Ovary (tissue), 9 donors: ENCODE measurements around the gene S100A10. TPM values are rescaled to one million over a fixed set of nuclear protein-coding genes. Genes with fewer than 3 reads are reported as not detected.

Experiments
- DNase-seq, 5 donors: peaks; one replicate each; pipeline ENCODE4 v3.0.0-alpha.2; 2019 to 2020
- H3K27ac ChIP-seq, 2 donors: fragments of 200-600 bp; one replicate each; pipeline versions ENCODE4 v1.5.1 to v1.8.0; 2019 to 2022
- H3K27me3 ChIP-seq: fragments of 200-600 bp; one replicate; pipeline ENCODE4 v1.8.0; 2022
- H3K36me3 ChIP-seq: fragments of 200-600 bp; sonication (generic); one replicate; pipeline ENCODE4 v1.5.1; 2019
- H3K4me1 ChIP-seq: one replicate; pipeline ENCODE4 v1.8.1; 2013; ENCODE audit warnings: mild to moderate bottlenecking, moderate library complexity; ENCODE audit not compliant: insufficient read depth
- H3K4me3 ChIP-seq: fragments of 200-600 bp; sonication (generic); one replicate; pipeline ENCODE4 v1.5.1; 2017
- H3K9me3 ChIP-seq, 2 donors: fragments of 200-600 bp in 1 of 2; sonication (generic) in 1 of 2; one replicate each; pipeline versions ENCODE4 v1.5.1 to v1.8.1; 2013 to 2019; ENCODE audit warnings: mild to moderate bottlenecking in 1 of 2, moderate library complexity in 1 of 2
- EP300 ChIP-seq: sonication (generic); formaldehyde crosslinking; IDR thresholded peaks from one replicate; pipeline ENCODE4 v1.6.1; 2017; ENCODE audit warnings: antibody characterized with exemption
- POLR2A ChIP-seq: fragments of 450-650 bp; IDR thresholded peaks from one replicate; pipeline ENCODE4 v1.6.1; 2017; ENCODE audit warnings: antibody characterized with exemption, mild to moderate bottlenecking, moderate library complexity
- WGBS, 3 donors: extraction: QIAGEN DNeasy Blood & Tissue Kit in 1 of 3; methylation state at CpG; one replicate each; pipeline versions ENCODE4 v1.1.5 to v1.1.7; 2013 to 2017; 5-methylcytosine and 5-hydroxymethylcytosine counted together
- intact Hi-C, 4 donors: fragments of 100-400 bp; cut with DNase I; formaldehyde crosslinking; loops; one replicate each; pipeline versions ENCODE4 v1.11.0 to v1.15.1; 2022 to 2023
- polyA plus RNA-seq, 2 donors: library from polyadenylated mRNA; stranded (reverse); fragments of 200-250 nt in 1 of 2; fragments of 350-450 nt in 1 of 2; fragmentation: Illumina TruSeq in 1 of 2; extraction: RNeasy Lipid Tissue Mini Kit (QIAGEN cat#74804) in 1 of 2; gene quantifications; one replicate each; pipeline ENCODE4 v1.2.3, GENCODE V29; 2013 to 2014
- total RNA-seq, 7 donors: library from RNA; depleted of rRNA in 2 of 7; stranded (reverse); fragments of >200 nt in 2 of 7; fragmentation: NEBNext Ultra II Directional in 3 of 7; extraction: Animal tissue kit (Norgen Biotek cat#: 25700) in 3 of 7; gene quantifications; one replicate each; pipeline versions ENCODE4 v1.1.0 to v1.2.4, GENCODE V29; 2016 to 2023
- TF ChIP-seq, protein P1 (sequence below), 3 donors: fragments of 450-650 bp in 2 of 3; fragments of 200-600 bp in 1 of 3; IDR thresholded peaks; one replicate each; pipeline versions ENCODE4 v1.5.1 to v1.8.0; 2016 to 2022; ENCODE audit warnings: antibody characterized with exemption in 3 of 3, mild to moderate bottlenecking in 1 of 3
- donor health status: DM: no; HTN: no; CAD: no; lungs with moderate emphysema.
- donor health status: DM: no; HTN: no; CAD: no.
- donor health status: Bipolar disorder and iron deficiency.
- donor health status: DM: yes; HTN: yes; CAD: no.
- donor health status: DM: no; HTN: no; CAD: no.
- donor health status: DM: yes; HTN: yes; CAD: no.

The S100A10 gene
- total and polyA plus RNA-seq, 9 donors, result 38.6 to 642 (median 213) TPM

DNA sequence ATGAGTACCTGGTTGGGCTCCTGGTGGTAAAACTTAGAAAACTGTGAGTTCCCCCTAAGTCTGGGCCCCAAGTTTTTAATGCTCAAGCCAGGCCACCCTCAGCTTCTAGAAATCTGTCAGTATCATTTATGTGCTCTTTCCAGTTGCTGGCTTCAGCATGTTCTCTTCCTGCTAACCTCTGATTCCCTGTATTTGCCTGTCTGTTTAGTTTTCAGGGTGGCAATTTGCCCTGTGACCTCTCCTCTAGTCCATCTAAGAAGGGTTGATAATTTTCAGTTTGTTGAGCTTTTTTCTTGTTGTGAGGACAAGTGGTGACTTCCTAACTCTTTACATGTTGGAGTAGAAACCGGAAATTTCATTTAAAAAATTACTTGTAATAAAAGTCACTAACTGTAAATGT, 16.0 kb upstream of the S100A10 start:
- intact Hi-C loops, result no loop called here

GRCh38 chr1:152007047-152007446, 13.4 kb upstream of the S100A10 start:
- DNase-seq, result no peak
- no peak overlapping the region for H3K27ac ChIP-seq
- no peaks in the 10 kb centered on the region for H3K36me3 ChIP-seq
- WGBS, 3 donors, result 30 to 37% (median 36%) methylated on average over 2 of the region's 2 CpGs
- no peaks in the 10 kb centered on the region for H3K4me1 ChIP-seq
- no peak overlapping the region for H3K4me3 ChIP-seq
- intact Hi-C loops, result no loop called here
- H3K9me3 ChIP-seq, result no peaks in the 10 kb centered on the region
- H3K27me3 ChIP-seq, result no peaks in the 10 kb centered on the region
- TF ChIP-seq EP300 (no peak), POLR2A (no peak)
- TF ChIP-seq, protein P1, sequence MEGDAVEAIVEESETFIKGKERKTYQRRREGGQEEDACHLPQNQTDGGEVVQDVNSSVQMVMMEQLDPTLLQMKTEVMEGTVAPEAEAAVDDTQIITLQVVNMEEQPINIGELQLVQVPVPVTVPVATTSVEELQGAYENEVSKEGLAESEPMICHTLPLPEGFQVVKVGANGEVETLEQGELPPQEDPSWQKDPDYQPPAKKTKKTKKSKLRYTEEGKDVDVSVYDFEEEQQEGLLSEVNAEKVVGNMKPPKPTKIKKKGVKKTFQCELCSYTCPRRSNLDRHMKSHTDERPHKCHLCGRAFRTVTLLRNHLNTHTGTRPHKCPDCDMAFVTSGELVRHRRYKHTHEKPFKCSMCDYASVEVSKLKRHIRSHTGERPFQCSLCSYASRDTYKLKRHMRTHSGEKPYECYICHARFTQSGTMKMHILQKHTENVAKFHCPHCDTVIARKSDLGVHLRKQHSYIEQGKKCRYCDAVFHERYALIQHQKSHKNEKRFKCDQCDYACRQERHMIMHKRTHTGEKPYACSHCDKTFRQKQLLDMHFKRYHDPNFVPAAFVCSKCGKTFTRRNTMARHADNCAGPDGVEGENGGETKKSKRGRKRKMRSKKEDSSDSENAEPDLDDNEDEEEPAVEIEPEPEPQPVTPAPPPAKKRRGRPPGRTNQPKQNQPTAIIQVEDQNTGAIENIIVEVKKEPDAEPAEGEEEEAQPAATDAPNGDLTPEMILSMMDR (IDR thresholded peaks at IDR 0.05), result no peak

More for the DNA sequence above, 16.0 kb upstream of the S100A10 start:
- no peaks in the 10 kb centered on the region for H3K9me3 ChIP-seq
- H3K4me3 ChIP-seq, result no peak overlapping the region
- no peak for DNase-seq
- WGBS, 3 donors, result 90 to 96% (median 94%) methylated on average over 1 of the region's 1 CpG
- H3K27ac ChIP-seq, result no peak overlapping the region
- H3K36me3 ChIP-seq, result no peaks in the 10 kb centered on the region
- no peaks in the 10 kb centered on the region for H3K27me3 ChIP-seq
- no peaks in the 10 kb centered on the region for H3K4me1 ChIP-seq
- TF ChIP-seq POLR2A (no peak), EP300 (no peak)
- TF ChIP-seq, protein P1 (IDR thresholded peaks at IDR 0.05), result no peak

DNA sequence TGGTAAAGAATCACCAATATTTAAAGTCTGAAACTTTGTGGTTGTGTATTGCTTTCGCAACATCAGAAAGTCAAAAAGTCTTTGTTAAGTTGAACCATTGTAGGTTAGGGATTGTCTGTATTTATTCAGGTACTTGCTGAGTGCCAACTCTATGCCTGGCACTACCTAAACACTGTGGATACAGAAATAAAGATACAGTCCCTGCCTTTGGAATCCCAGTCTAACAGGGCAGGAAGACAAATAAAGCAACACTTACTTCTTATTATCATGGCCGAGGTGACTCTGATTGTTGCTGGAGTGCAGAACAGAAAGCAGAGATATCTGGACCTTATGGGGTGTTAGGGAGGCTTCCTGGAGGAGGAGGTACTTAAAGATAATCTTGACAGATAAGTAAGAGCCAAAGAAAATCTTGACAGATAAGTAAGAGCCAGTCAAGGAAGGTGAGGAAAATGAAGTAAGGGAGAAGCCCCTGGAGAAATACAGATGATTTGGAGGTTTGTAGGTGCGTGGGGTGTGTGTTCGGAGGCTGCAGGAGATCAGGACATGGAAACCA, 11.8 kb upstream of the S100A10 start:
- Histone ChIP-seq H3K27me3 (no peaks in the 10 kb centered on the region), H3K4me1 (no peaks in the 10 kb centered on the region), H3K4me3 (no peak overlapping the region), H3K27ac (no peak overlapping the region), H3K36me3 (no peaks in the 10 kb centered on the region), H3K9me3 (no peaks in the 10 kb centered on the region)
- TF ChIP-seq EP300 (no peak), POLR2A (no peak)
- TF ChIP-seq, protein P1 (IDR thresholded peaks at IDR 0.05), result no peak
- intact Hi-C loops, result no loop called here
- DNase-seq, result no peak
- 58 to 59% (median 59%) methylated on average over 4 of the region's 4 CpGs for WGBS, 3 donors

DNA sequence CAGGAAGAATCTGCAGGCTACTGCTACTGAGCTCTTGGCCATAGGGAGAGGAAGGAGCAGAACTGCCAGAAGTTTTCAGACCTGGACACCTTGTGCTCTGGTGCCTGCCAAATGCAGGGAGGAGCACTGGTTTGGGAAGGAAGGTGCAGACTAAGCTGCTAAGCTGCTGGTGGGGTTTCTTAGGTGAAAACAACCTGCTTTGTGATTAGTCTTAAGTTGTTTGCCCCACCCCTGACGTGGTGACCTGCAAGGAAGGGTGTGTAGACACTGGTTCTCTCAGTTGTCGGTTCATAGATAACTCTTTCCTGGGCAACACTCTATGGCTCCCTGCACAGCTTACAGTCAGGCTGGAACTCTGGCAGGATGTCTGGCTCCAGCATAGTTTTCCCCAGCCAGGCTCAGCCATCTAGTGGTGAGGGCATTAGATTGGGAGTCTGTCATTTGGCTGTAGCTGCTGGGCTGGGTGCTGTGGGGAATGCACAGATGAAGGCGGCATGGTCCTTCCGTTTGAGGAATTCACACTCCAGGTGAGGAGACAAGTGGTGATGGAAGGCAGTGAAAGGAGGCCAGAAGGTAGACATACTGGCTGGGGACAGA, 10.3 kb upstream of the S100A10 start:
- H3K4me3 ChIP-seq, result no peak overlapping the region
- intact Hi-C loops, result no loop called here
- WGBS, 3 donors, result 59 to 69% (median 64%) methylated on average over 4 of the region's 4 CpGs
- DNase-seq, result no peak
- no peaks in the 10 kb centered on the region for H3K9me3 ChIP-seq
- H3K4me1 ChIP-seq, result no peaks in the 10 kb centered on the region
- no peaks in the 10 kb centered on the region for H3K27me3 ChIP-seq
- H3K27ac ChIP-seq, result no peak overlapping the region
- H3K36me3 ChIP-seq, result no peaks in the 10 kb centered on the region
- TF ChIP-seq EP300, result no peak
- TF ChIP-seq, protein P1 (IDR thresholded peaks at IDR 0.05), result no peak
- TF ChIP-seq POLR2A, result no peak
